Prostate gland (tissue), 2 donors: ENCODE measurements around the gene PADI1.
A peak's percentile ranks its signal among the peaks of the same experiment; 100 is the strongest.

Source experiments
- CTCF ChIP-seq, 4 experiments: fragments of 200-600 bp in 2 of 4; fragments of 450-650 bp in 2 of 4; sonication (generic) in 2 of 4; IDR thresholded peaks; 1 replicate in 3 of 4; 2 replicates in 1 of 4; pipeline ENCODE4 v1.5.1; 2016 to 2019; ENCODE audit warnings: antibody characterized with exemption in 4 of 4, mild to moderate bottlenecking in 2 of 4, moderate library complexity in 2 of 4
- POLR2A ChIP-seq: fragments of 450-650 bp; IDR thresholded peaks from one replicate; pipeline ENCODE4 v1.6.1; 2016; ENCODE audit warnings: antibody characterized with exemption, mild to moderate bottlenecking
- POLR2AphosphoS5 ChIP-seq: sonication (generic); formaldehyde crosslinking; IDR thresholded peaks from one replicate; pipeline ENCODE4 v1.6.1; 2017; ENCODE audit warnings: antibody characterized with exemption

GRCh38 chr1:17289721-17290120, 84.8 kb downstream of the PADI1 start:
- TF ChIP-seq CTCF (IDR thresholded peaks at IDR 0.05) (no peak), POLR2AphosphoS5 (peak; percentile 64), POLR2A (no peak)
